Left renal pelvis (tissue), 4 donors: ENCODE measurements around the gene DUOX2. TPM values are rescaled to one million over a fixed set of nuclear protein-coding genes. Genes with fewer than 3 reads are reported as not detected.
"Not testable (repeated sequence)": the region's sequence is repeated elsewhere in the genome, so short reads cannot be mapped to it uniquely, and the experiment has no call there.

Experiments used
- DNase-seq, 4 donors: peaks; one replicate each; pipeline ENCODE4 v3.0.0-alpha.2; 2013; ENCODE audit warnings: low read depth in 4 of 4, low spot score in 3 of 4
- polyA plus RNA-seq, 4 donors: library from polyadenylated mRNA; unstranded; fragments of 120-200 nt; gene quantifications; one replicate each; pipeline ENCODE4 v1.2.1, GENCODE V29; 2013; ENCODE audit not compliant: insufficient read length in 4 of 4

Gene DUOX2
- polyA plus RNA-seq, 4 donors: 0.06 to 0.22 (median 0.10) TPM

- not testable (repeated sequence) for DNase-seq
Measured at GRCh38 chr15:45077391-45077790, 36.6 kb downstream of the DUOX2 start.

DNA sequence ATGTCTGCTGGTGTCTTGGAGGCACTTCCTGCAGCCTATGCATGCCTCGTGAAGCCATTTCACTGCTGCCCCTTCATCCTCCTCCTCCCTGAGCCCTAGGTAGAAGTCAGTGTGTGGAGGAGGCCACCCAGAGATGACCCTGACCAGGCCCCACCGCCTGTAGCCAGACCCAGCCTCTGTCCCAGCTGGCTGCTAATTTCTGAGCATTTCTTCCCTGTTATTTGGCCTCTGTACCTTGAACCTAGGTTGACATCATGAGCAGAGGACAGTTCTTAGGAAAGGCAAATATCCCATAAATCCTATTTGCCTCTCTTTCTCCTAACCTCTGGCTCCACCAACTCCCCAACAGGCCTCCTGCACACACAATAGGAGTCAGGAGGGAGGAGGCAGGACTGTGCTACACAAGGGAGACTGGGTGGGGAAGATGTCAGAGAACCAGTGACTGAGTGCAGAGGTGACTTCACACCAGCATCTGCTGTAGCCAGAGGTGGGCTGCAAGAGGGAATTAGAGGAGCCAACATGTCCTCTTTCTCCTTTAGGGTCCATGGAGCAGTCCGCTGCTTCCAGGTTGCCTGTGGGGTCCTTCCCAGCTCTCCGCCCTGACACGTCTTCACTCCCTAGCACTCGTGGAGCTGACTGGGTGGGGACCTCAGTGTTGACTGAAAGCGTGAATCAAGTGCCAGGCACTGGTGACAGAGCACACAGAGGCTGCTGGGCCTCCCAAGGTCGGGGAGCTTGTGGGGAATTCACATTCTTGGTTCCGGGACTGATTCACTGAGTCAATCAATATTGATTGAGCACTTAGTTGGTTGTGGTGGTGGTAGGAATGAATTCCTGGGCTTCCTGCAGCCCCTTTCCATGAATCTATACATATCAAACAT, 38.3 kb downstream of the DUOX2 start:
- DNase-seq: not testable (repeated sequence)

- DNase-seq: not testable (repeated sequence)
Measured at GRCh38 chr15:45073602-45074001, 40.4 kb downstream of the DUOX2 start.

DNA sequence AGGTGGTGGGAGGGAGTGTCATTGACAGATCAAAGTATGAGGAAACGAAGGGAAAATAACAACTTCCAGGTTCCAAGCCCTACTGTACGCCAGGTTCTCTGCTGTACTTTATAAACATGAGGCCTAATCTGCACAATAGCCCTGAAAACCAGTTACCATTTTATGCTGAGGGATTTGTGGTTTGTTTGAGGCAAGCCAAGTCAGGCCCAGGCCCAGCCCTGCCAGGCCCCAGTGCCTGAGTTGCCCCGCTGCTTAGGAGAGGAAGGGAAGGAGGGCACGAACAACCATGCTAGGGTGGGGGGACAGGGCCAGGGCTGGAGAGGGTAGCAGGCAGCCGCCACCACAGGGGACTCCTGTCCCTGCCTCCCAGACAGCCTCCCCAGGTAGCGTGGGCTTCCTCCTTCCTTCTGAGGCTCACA, 44.0 kb downstream of the DUOX2 start:
- DNase-seq: not testable (repeated sequence)

- DNase-seq: no peak
Measured at GRCh38 chr15:45064386-45064785, 49.6 kb downstream of the DUOX2 start.

DNA sequence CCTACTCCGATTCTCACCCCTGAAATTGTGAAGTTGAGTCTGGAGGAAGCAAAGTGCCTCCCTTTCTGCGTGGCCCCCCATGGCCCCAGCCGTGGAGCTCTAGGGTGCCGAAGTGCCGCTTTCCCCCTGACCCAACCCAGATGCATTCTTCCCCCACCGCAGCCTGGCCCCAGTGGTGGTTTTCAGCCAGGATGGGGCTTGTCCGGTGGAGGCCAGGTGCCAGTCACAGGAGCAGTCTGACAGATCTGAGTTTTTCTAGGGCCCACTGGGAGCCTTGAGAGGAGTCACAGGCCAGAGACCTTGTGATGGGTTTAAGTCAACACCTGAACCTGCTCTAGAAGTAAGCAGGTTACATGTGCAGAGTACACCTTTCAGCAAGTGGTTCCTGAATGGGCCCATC, 51.7 kb downstream of the DUOX2 start:
- DNase-seq: not testable (repeated sequence)

DNA sequence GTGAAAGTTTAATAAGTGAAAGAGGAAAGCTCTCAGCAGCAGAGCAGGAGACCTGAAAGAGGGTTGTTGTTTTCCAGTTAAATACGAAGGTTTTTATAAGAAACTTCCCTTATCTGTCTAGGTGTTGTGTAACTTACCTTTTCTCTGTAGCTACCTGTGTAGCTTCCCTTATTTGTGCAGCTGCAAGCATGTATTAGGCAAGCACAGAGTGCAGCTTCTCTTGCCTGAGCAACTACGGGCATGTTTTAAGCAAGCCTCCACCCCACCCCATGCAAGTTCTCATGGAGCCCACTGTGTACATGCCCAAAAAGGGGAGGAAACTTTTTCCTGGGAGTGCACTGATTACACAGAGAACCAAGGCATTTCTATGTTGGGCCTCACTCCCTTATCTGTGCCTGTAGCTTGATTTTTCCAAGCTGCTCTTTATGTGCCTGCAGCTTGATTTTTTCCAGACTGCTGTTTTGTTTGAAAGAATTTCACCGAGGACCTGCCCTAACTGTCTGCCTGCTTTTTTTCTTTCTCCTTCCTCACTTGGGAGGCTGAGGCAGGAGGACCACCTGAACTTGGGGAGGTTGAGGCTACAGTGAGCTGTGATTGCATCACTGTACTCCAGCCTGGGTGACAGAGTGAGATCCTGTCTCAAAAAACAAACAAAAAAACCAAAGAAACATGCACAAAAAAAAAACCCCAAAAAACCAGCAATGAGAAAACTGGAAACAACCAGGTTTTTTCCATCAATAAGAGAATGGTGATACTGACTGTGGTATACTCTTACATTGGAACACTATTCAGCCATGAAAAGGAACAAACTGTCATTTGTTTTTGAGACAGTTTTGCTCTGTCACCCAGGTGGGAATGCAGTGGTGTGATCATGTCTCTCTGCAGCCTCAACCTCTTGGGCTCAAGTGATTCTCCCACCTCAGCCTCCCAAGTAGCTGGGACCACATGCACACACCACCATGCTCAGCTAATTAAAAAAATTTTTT, 55.0 kb downstream of the DUOX2 start:
- not testable (repeated sequence) for DNase-seq

GRCh38 chr15:45052676-45053075, 61.3 kb downstream of the DUOX2 start:
- not testable (repeated sequence) for DNase-seq

DNA sequence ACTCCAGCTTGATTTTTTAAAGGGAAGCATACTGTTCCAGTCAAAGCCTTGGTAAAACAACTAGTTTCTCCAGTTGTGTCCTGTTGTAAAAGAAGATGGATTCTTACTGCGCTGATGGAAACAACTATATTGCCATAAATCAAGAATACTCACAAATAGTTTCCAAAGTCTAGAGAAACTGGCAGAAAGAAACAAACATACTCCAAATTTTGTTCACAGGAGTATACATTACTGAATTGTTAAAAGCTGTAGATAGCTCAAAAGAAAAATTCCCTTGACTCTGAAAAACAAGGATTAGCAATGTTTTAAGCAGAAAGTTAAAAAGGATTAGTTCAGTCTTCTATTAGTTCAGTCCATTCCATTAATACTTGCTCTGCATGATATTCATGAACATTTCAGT, 63.4 kb downstream of the DUOX2 start:
- DNase-seq: no peak

DNA sequence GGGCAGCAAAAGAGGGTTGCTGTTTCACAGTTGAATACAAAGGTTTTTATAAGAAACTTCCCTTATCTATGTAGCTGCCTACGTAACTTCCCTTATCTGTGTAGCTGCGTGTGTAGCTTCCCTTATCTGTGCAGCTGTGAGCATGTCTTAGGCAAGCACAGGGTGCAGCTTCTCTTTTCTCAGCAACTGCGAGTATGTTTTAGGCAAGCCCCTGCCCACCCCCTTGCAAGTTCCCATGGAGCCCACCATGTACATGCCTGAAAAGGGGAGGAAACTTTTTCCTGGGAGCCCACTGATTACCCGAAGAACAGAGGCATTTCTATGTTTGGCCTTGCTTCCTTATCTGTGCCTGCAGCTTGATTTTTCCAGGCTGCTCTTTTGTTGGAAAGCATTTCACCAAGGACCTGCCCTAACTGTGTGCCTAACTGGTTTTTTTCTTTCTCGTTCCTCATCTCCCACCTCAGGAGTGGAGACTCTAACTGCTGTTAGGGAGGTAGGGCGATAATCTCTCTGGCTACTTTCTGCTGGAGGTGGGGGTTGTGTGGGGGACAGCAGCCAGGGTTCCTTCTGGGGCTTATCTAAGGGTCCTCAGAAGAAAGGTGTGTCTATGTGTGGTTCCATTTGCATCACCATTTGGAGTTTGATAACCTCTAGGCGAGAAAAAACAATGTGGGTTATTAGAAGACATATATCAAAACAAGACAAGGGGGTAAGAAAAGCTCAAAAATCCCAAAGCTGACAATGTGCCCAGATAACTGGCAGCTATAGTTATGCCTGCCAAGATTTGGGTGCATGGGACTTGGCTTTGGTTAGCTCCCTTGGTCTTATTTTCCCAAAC, 65.0 kb downstream of the DUOX2 start:
- DNase-seq: no peak

DNA sequence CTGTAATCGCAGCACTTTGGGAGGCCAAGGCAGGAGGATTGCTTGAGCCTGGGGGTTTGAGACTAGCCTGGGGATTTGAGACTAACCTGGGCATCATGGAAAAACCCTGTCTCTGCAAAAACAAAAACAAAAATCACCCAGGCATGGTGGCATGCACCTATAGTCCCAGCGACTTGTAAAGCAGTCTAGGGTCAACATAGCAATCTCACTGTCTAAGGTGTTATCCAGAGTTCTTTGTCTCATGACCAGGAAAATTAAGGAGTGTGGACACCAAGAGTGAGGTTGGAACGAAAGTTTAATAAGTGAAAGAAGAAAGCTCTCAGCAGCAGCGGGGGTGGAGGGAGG, 65.6 kb downstream of the DUOX2 start:
- DNase-seq: not testable (repeated sequence)

DNA sequence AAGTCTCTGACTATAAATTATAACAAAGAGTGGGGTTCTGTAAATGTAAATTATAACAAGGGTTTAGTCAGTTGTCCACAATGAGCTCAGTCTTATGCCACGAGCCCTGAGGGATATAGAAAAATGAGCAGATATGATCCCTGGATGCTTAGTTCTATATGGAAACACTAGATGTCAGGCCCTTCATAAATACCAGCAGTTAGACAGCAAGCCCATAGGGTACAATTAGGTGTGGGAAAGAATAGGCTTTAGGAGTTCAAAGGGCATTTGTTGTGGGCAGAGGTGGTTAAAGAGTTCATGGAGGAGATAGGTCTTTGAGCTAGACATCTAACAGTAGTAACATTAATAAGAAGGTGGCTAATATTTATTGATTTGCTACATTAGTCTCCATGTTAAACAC, 69.7 kb downstream of the DUOX2 start:
- not testable (repeated sequence) for DNase-seq

DNA sequence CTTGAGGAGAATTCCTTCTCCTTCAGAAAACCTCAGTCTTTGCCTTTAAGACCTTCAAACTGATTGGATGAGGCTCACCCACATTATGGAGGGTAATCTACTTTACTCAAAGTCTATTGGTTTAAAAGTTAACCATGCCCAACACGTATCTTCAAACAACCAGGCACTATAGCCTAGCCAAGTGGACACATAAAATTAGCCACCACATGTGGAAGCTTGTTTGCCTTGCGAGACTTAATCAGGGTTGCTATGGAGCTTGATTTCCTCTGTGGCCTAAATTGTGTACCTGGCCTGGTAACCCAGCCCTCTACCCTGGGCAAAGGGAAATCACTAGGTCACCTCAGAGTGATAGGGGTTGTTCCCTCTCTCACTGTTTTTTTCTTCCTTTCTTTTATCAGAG, 71.1 kb downstream of the DUOX2 start:
- not testable (repeated sequence) for DNase-seq

Other genes starting within 250 kb of the DUOX2 start
- not detected for gene TERB2, start 157.5 kb downstream of the DUOX2 start, polyA plus RNA-seq
- 10 to 100 TPM; 14.4 to 39.0 (median 28.5) TPM for gene SORD, start 91.0 kb downstream of the DUOX2 start, polyA plus RNA-seq
- not detected for gene DUOXA2, start 154 bp upstream of the DUOX2 start, polyA plus RNA-seq
- gene DUOXA1, start 15.7 kb upstream of the DUOX2 start, polyA plus RNA-seq: under 1 TPM; 0.10 to 0.66 (median 0.45) TPM
- gene DUOX1, start 15.8 kb upstream of the DUOX2 start, polyA plus RNA-seq: 1 to 10 TPM; 1.8 to 5.4 (median 2.4) TPM
- gene SHF, start 73.8 kb upstream of the DUOX2 start, polyA plus RNA-seq: 10 to 100 TPM; 13.5 to 19.5 (median 17.2) TPM
- gene SLC28A2, start 138.1 kb upstream of the DUOX2 start, polyA plus RNA-seq: under 1 TPM in 3 of 4 donors, not detected in 1; 0.41 to 0.76 (median 0.42) TPM